HepG2 (cell line): ENCODE data around the gene ZMYND10. TPM values are rescaled to one million over a fixed set of nuclear protein-coding genes. Genes with fewer than 3 reads are reported as not detected.
A peak's percentile ranks its signal among the peaks of the same experiment; 100 is the strongest.

ENCODE experiments used
- ATF1 ChIP-seq: IDR thresholded peaks from 2 replicates; pipeline ENCODE4 v1.6.1; 2016; ENCODE audit warnings: mild to moderate bottlenecking, control low read depth
- BATF2 ChIP-seq: sonication (generic); formaldehyde crosslinking; IDR thresholded peaks from 2 replicates; pipeline ENCODE4 v1.8.0; 2022; ENCODE audit warnings: mild to moderate bottlenecking, missing genetic modification reagents, moderate library complexity
- CAMTA2 ChIP-seq: sonication (generic); formaldehyde crosslinking; IDR thresholded peaks from 2 replicates; pipeline ENCODE4 v1.4.0; 2020; ENCODE audit warnings: mild to moderate bottlenecking, missing genetic modification reagents, borderline replicate concordance
- CHD4 ChIP-seq: fragments of 200-600 bp; sonication (generic); IDR thresholded peaks from 2 replicates; pipeline ENCODE4 v1.7.0; 2017; ENCODE audit warnings: mild to moderate bottlenecking, low read length, borderline replicate concordance
- FIP1L1 ChIP-seq: fragments of 200-400 bp; formaldehyde crosslinking; IDR thresholded peaks from 2 replicates; pipeline ENCODE4 v1.6.1; 2018; ENCODE audit warnings: low read depth, mild to moderate bottlenecking, low read length, moderate library complexity, borderline replicate concordance; ENCODE audit not compliant: insufficient read depth
- GABPB1 ChIP-seq: IDR thresholded peaks from 2 replicates; pipeline ENCODE4 v1.6.1; 2016; ENCODE audit warnings: mild to moderate bottlenecking, missing genetic modification reagents, moderate library complexity, missing compliant biosample characterization
- MNT ChIP-seq: fragments of 450-650 bp; IDR thresholded peaks from 2 replicates; pipeline ENCODE4 v1.6.1; 2016
- NR2F2 ChIP-seq: IDR thresholded peaks from 2 replicates; pipeline ENCODE4 v1.6.1; 2012; ENCODE audit warnings: low read depth, inconsistent platforms, borderline replicate concordance
- PTBP1 ChIP-seq: fragments of 200-400 bp; formaldehyde crosslinking; IDR thresholded peaks from 2 replicates; pipeline ENCODE4 v1.6.1; 2018; ENCODE audit warnings: low read length, low read depth; ENCODE audit not compliant: poor library complexity, severe bottlenecking
- RARG ChIP-seq: sonication (generic); formaldehyde crosslinking; IDR thresholded peaks from 2 replicates; pipeline ENCODE4 v1.4.0; 2020; ENCODE audit warnings: low read depth, mild to moderate bottlenecking, missing genetic modification reagents
- RELA ChIP-seq: sonication (generic); formaldehyde crosslinking; IDR thresholded peaks from 2 replicates; pipeline ENCODE4 v1.4.0; 2020; ENCODE audit warnings: missing genetic modification reagents
- SMC3 ChIP-seq: IDR thresholded peaks from 2 replicates; pipeline ENCODE4 v1.6.1; 2011; ENCODE audit warnings: low read length, improper control_type of control experiment
- SP4 ChIP-seq: sonication (generic); formaldehyde crosslinking; IDR thresholded peaks from 2 replicates; pipeline ENCODE4 v1.8.1; 2023; ENCODE audit warnings: mild to moderate bottlenecking, missing genetic modification reagents
- SSRP1 ChIP-seq: IDR thresholded peaks from 2 replicates; pipeline ENCODE4 v1.6.1; 2016; ENCODE audit warnings: control low read depth
- STAT5B ChIP-seq: sonication (generic); formaldehyde crosslinking; IDR thresholded peaks from 2 replicates; pipeline ENCODE4 v1.4.0; 2020; ENCODE audit warnings: missing genetic modification reagents
- TEAD3 ChIP-seq: optimal IDR thresholded peaks from 2 replicates; pipeline ENCODE3; 2016; ENCODE audit warnings: borderline replicate concordance
- TERF1 ChIP-seq: sonication (generic); formaldehyde crosslinking; IDR thresholded peaks from 2 replicates; pipeline ENCODE4 v1.8.0; 2022; ENCODE audit warnings: mild to moderate bottlenecking, missing genetic modification reagents, moderate library complexity
- U2AF1 ChIP-seq: fragments of 200-400 bp; formaldehyde crosslinking; optimal IDR thresholded peaks from 2 replicates; pipeline ENCODE3; 2017; ENCODE audit warnings: mild to moderate bottlenecking, low read depth, low read length
- ZNF12 ChIP-seq: sonication (generic); formaldehyde crosslinking; IDR thresholded peaks from 2 replicates; pipeline ENCODE4 v1.5.0; 2020; ENCODE audit warnings: missing genetic modification reagents
- ZNF253 ChIP-seq: sonication (generic); formaldehyde crosslinking; IDR thresholded peaks from 2 replicates; pipeline ENCODE4 v1.8.0; 2022; ENCODE audit warnings: mild to moderate bottlenecking, missing genetic modification reagents, borderline replicate concordance
- ZNF337 ChIP-seq: sonication (generic); formaldehyde crosslinking; IDR thresholded peaks from 2 replicates; pipeline ENCODE4 v1.5.1; 2020; ENCODE audit warnings: missing genetic modification reagents, low read depth, mild to moderate bottlenecking, borderline replicate concordance
- ZNF468 ChIP-seq: sonication (generic); formaldehyde crosslinking; IDR thresholded peaks from 2 replicates; pipeline ENCODE4 v1.8.0; 2022; ENCODE audit warnings: mild to moderate bottlenecking, moderate library complexity, missing genetic modification reagents
- ZNF552 ChIP-seq: sonication (generic); formaldehyde crosslinking; IDR thresholded peaks from 2 replicates; pipeline ENCODE4 v1.9.0; 2022; ENCODE audit warnings: missing genetic modification reagents, mild to moderate bottlenecking, borderline replicate concordance
- ZNF558 ChIP-seq: sonication (generic); formaldehyde crosslinking; IDR thresholded peaks from 2 replicates; pipeline ENCODE4 v1.9.0; 2022; ENCODE audit warnings: mild to moderate bottlenecking, missing genetic modification reagents, borderline replicate concordance
- ZNF576 ChIP-seq: sonication (generic); formaldehyde crosslinking; IDR thresholded peaks from 2 replicates; pipeline ENCODE4 v1.4.0; 2020; ENCODE audit warnings: mild to moderate bottlenecking, missing genetic modification reagents
- ZNF670 ChIP-seq: sonication (generic); formaldehyde crosslinking; IDR thresholded peaks from 2 replicates; pipeline ENCODE4 v1.8.0; 2022; ENCODE audit warnings: mild to moderate bottlenecking, missing genetic modification reagents, borderline replicate concordance
- ZSCAN25 ChIP-seq: sonication (generic); formaldehyde crosslinking; IDR thresholded peaks from 2 replicates; pipeline ENCODE4 v1.8.0; 2022; ENCODE audit warnings: mild to moderate bottlenecking, missing genetic modification reagents
- polyA plus RNA-seq, 8 experiments: library from polyadenylated mRNA; depleted of rRNA in 3 of 8; stranded (reverse) in 7 of 8; unstranded in 1 of 8; fragments of >200 nt; fragmentation: Illumina TruSeq in 4 of 8; extraction: Trizol in 4 of 8; gene quantifications; 2 replicates each; pipeline versions ENCODE4 v1.2.1 to v1.2.3, GENCODE V29; 2011 to 2016; ENCODE audit warnings: low read depth in 4 of 8, missing spikeins in 1 of 8, mixed read lengths in 1 of 8; ENCODE audit not compliant: insufficient read depth in 1 of 8
- total RNA-seq, 5 experiments: library from RNA; depleted of rRNA; stranded (reverse); fragments of >200 nt; fragmentation: Illumina TruSeq; extraction: Trizol; gene quantifications; 2 replicates each; pipeline ENCODE4 v1.2.3, GENCODE V29; 2016; ENCODE audit warnings: low read depth in 1 of 5

ZMYND10 gene
- total and polyA plus RNA-seq, 2 of the 13 experiments (the other 11 are each of a cell fraction or from before 2014, with no cell fraction given), result 0.60 to 0.74 TPM

GRCh38 chr3:50358911-50359759 is 13.6 kb upstream of the ZMYND10 start, which contains the start of gene TMEM115 (continued):
- TF ChIP-seq PTBP1 (no peak), CHD4 (no peak), ZNF576 (no peak), BATF2 (CRISPR knock-in tag) (0 out of 2 replicates have a peak, but pooled peaks have one; percentile 42), ZNF670 (CRISPR knock-in tag) (peak; percentile 78; the same call in 1 of the 2 replicates), SP4 (peak; percentile 77), ZSCAN25 (CRISPR knock-in tag) (0 out of 2 replicates have a peak, but pooled peaks have one; percentile 55), ZNF12 (CRISPR knock-in tag) (peak; percentile 22; the same call in 1 of the 2 replicates), SMC3 (no peak), STAT5B (CRISPR knock-in tag) (0 out of 2 replicates have a peak, but pooled peaks have one; percentile 34), ZNF558 (peak; percentile 42; the same call in 1 of the 2 replicates), ZNF552 (CRISPR knock-in tag) (peak; percentile 87; the same call in 1 of the 2 replicates), FIP1L1 (no peak), NR2F2 (no peak; the same call in 1 of the 2 replicates), ZNF253 (0 out of 2 replicates have a peak, but pooled peaks have one; percentile 18), TERF1 (CRISPR knock-in tag) (no peak), CAMTA2 (peak; percentile 55; the same call in 1 of the 2 replicates), ATF1 (CRISPR knock-in tag) (peak; percentile 85), GABPB1 (peak; percentile 98), ZNF468 (CRISPR knock-in tag) (peak; percentile 93), U2AF1 (peak; percentile 52), MNT (no peak), SSRP1 (no peak), TEAD3 (CRISPR knock-in tag) (no peak), RELA (CRISPR knock-in tag) (peak; percentile 27; the same call in 1 of the 2 replicates), RARG (CRISPR knock-in tag) (peak; percentile 79), ZNF337 (no peak)
